HUES64 (cell line): ENCODE results near the gene CD58.

Experiments used
- H3K27ac ChIP-seq: 2 replicates; pipeline ENCODE4 v1.7.0; 2013; ENCODE audit warnings: low read depth, low read length, inconsistent platforms
- H3K27me3 ChIP-seq: 2 replicates; pipeline ENCODE4 v1.6.1; 2013; ENCODE audit warnings: mild to moderate bottlenecking, low read length; ENCODE audit not compliant: insufficient read depth
- H3K36me3 ChIP-seq: 2 replicates; pipeline ENCODE4 v1.6.1; 2013; ENCODE audit warnings: mild to moderate bottlenecking, low read length; ENCODE audit not compliant: insufficient read depth
- H3K4me1 ChIP-seq: 2 replicates; pipeline ENCODE4 v1.6.1; 2013; ENCODE audit warnings: mild to moderate bottlenecking, low read length, moderate library complexity; ENCODE audit not compliant: insufficient read depth
- H3K4me3 ChIP-seq: 2 replicates; pipeline ENCODE4 v1.5.1; 2013; ENCODE audit warnings: mild to moderate bottlenecking, low read length, moderate library complexity
- H3K9ac ChIP-seq: 2 replicates; pipeline ENCODE4 v1.6.1; 2013; ENCODE audit warnings: mild to moderate bottlenecking, low read depth, low read length
- H3K9me3 ChIP-seq: 2 replicates; pipeline ENCODE4 v1.6.1; 2013; ENCODE audit warnings: low read depth, low read length; ENCODE audit not compliant: insufficient read depth
- WGBS: fragments of 150-250, 120-280 bp; methylation state at CpG from one replicate; pipeline ENCODE4 v1.1.7; 2013; ENCODE audit warnings: missing lambda C conversion rate; 5-methylcytosine and 5-hydroxymethylcytosine counted together

Gene CD58

GRCh38 chr1:116494745-116495144 lies 76.1 kb downstream of the CD58 start:
- Histone ChIP-seq H3K27ac (no peak overlapping the region), H3K4me1 (peaks cover 12% of the 10 kb centered on the region), H3K4me3 (no peak overlapping the region), H3K36me3 (no peaks in the 10 kb centered on the region), H3K9ac (no peak overlapping the region), H3K27me3 (no peaks in the 10 kb centered on the region), H3K9me3 (no peaks in the 10 kb centered on the region)
- WGBS, result 78% methylated on average over 2 of the region's 2 CpGs

- Histone ChIP-seq H3K4me3 (no peak overlapping the region), H3K4me1 (peaks cover 12% of the 10 kb centered on the region), H3K27ac (peak overlapping the region; percentile 16; the same call in 1 of the 2 replicates), H3K9ac (no peak overlapping the region), H3K27me3 (no peaks in the 10 kb centered on the region), H3K36me3 (no peaks in the 10 kb centered on the region), H3K9me3 (no peaks in the 10 kb centered on the region)
- 50% methylated on average over 12 of the region's 12 CpGs for WGBS
These were observed 76.5 kb downstream of the CD58 start for GRCh38 chr1:116494353-116494692.

- Histone ChIP-seq H3K27me3 (no peaks in the 10 kb centered on the region), H3K36me3 (no peaks in the 10 kb centered on the region), H3K4me3 (no peak overlapping the region), H3K9ac (no peak overlapping the region), H3K9me3 (no peaks in the 10 kb centered on the region), H3K27ac (peak overlapping the region; percentile 16; the same call in 1 of the 2 replicates), H3K4me1 (peaks cover 12% of the 10 kb centered on the region)
- 96% methylated on average over 29 of the region's 29 CpGs for WGBS
These were observed 77.1 kb downstream of the CD58 start for GRCh38 chr1:116493484-116494352.

- peaks cover 12% of the 10 kb centered on the region for H3K4me1 ChIP-seq
- no peaks in the 10 kb centered on the region for H3K27me3 ChIP-seq
- H3K36me3 ChIP-seq, result no peaks in the 10 kb centered on the region
- H3K9me3 ChIP-seq, result no peaks in the 10 kb centered on the region
- WGBS, result 97% methylated on average over 7 of the region's 7 CpGs
- H3K27ac ChIP-seq, result no peak overlapping the region
- no peak overlapping the region for H3K9ac ChIP-seq
- no peak overlapping the region for H3K4me3 ChIP-seq
These were observed 77.8 kb downstream of the CD58 start for GRCh38 chr1:116493036-116493435.

- WGBS, result 77% methylated on average over 4 of the region's 4 CpGs
These were observed 78.4 kb downstream of the CD58 start for GRCh38 chr1:116492358-116492811.

GRCh38 chr1:116491700-116492357 lies 79.0 kb downstream of the CD58 start:
- Histone ChIP-seq H3K4me1 (peaks cover 12% of the 10 kb centered on the region), H3K36me3 (no peaks in the 10 kb centered on the region), H3K27me3 (no peaks in the 10 kb centered on the region), H3K9ac (no peak overlapping the region), H3K27ac (no peak overlapping the region), H3K4me3 (no peak overlapping the region), H3K9me3 (no peaks in the 10 kb centered on the region)
- 92% methylated on average over 5 of the region's 5 CpGs for WGBS

More at GRCh38 chr1:116492358-116492811, 78.4 kb downstream of the CD58 start:
- H3K27me3 ChIP-seq, result no peaks in the 10 kb centered on the region
- H3K9me3 ChIP-seq, result no peaks in the 10 kb centered on the region
- peaks cover 12% of the 10 kb centered on the region for H3K4me1 ChIP-seq
- H3K9ac ChIP-seq, result no peak overlapping the region
- no peaks in the 10 kb centered on the region for H3K36me3 ChIP-seq
- no peak overlapping the region for H3K27ac ChIP-seq
- no peak overlapping the region for H3K4me3 ChIP-seq

GRCh38 chr1:116490588-116490987 lies 80.2 kb downstream of the CD58 start:
- no peak overlapping the region for H3K27ac ChIP-seq
- no peak overlapping the region for H3K4me3 ChIP-seq
- no peaks in the 10 kb centered on the region for H3K27me3 ChIP-seq
- peaks cover 12% of the 10 kb centered on the region for H3K4me1 ChIP-seq
- no peak overlapping the region for H3K9ac ChIP-seq
- H3K36me3 ChIP-seq, result no peaks in the 10 kb centered on the region
- no peaks in the 10 kb centered on the region for H3K9me3 ChIP-seq
- WGBS, result 89% methylated on average over 3 of the region's 3 CpGs

GRCh38 chr1:116489231-116489697 lies 81.6 kb downstream of the CD58 start:
- H3K4me1 ChIP-seq, result peaks cover 3% of the 10 kb centered on the region; the same call in 1 of the 2 replicates
- no peaks in the 10 kb centered on the region for H3K9me3 ChIP-seq
- WGBS, result 72% methylated on average over 5 of the region's 5 CpGs
- H3K9ac ChIP-seq, result no peak overlapping the region
- no peak overlapping the region for H3K4me3 ChIP-seq
- H3K27ac ChIP-seq, result no peak overlapping the region
- no peaks in the 10 kb centered on the region for H3K27me3 ChIP-seq
- no peaks in the 10 kb centered on the region for H3K36me3 ChIP-seq

GRCh38 chr1:116488071-116488470 lies 82.8 kb downstream of the CD58 start:
- Histone ChIP-seq H3K4me3 (no peak overlapping the region), H3K9me3 (no peaks in the 10 kb centered on the region), H3K27me3 (no peaks in the 10 kb centered on the region), H3K36me3 (no peaks in the 10 kb centered on the region), H3K9ac (no peak overlapping the region), H3K27ac (no peak overlapping the region), H3K4me1 (no peaks in the 10 kb centered on the region)
- 91% methylated on average over 4 of the region's 4 CpGs for WGBS

- Histone ChIP-seq H3K4me1 (no peaks in the 10 kb centered on the region), H3K9ac (no peak overlapping the region), H3K9me3 (no peaks in the 10 kb centered on the region), H3K27ac (no peak overlapping the region), H3K4me3 (no peak overlapping the region), H3K27me3 (no peaks in the 10 kb centered on the region), H3K36me3 (no peaks in the 10 kb centered on the region)
- 91% methylated on average over 1 of the region's 1 CpG for WGBS
These were observed 83.2 kb downstream of the CD58 start for GRCh38 chr1:116487583-116487982.

GRCh38 chr1:116487031-116487430 lies 83.8 kb downstream of the CD58 start:
- no peaks in the 10 kb centered on the region for H3K36me3 ChIP-seq
- no peak overlapping the region for H3K9ac ChIP-seq
- H3K27ac ChIP-seq, result no peak overlapping the region
- no peaks in the 10 kb centered on the region for H3K4me1 ChIP-seq
- no peaks in the 10 kb centered on the region for H3K9me3 ChIP-seq
- no peaks in the 10 kb centered on the region for H3K27me3 ChIP-seq
- no peak overlapping the region for H3K4me3 ChIP-seq
